ENCODE results near the gene FBXO47.
A peak's percentile ranks its signal among the peaks of the same experiment; 100 is the strongest.

FBXO47 gene

GRCh38 chr17:38926293-38927070 is 40.7 kb downstream of the FBXO47 start:
- Histone ChIP-seq H3K36me3 (ENCODE audit: control insufficient read depth, low read length) (no peaks in the 10 kb centered on the region), H3K27ac (ENCODE audit: low read depth, low read length) (no peak overlapping the region), H3K4me1 (ENCODE audit: control insufficient read depth, low read length) (peaks cover 30% of the 10 kb centered on the region), H4K20me1 (ENCODE audit: control insufficient read depth, insufficient read depth, low read depth, low read length) (no peaks in the 10 kb centered on the region), H3K4me2 (ENCODE audit: low read length) (peak overlapping the region; percentile 22; the same call in 1 of the 2 replicates), H3K79me2 (ENCODE audit: control insufficient read depth, low read length) (no peaks in the 10 kb centered on the region), H3K9me3 (ENCODE audit: control insufficient read depth, insufficient read depth, low read length) (no peaks in the 10 kb centered on the region), H3F3A (ENCODE audit: control insufficient read depth, insufficient read depth) (peaks cover 4% of the 10 kb centered on the region), H3K9me2 (replicated peaks; ENCODE audit: control insufficient read depth, low read length) (no peaks in the 10 kb centered on the region), H3K4me3 (ENCODE audit: low read length) (no peak overlapping the region), H3K27me3 (ENCODE audit: control insufficient read depth, low read length) (no peaks in the 10 kb centered on the region)
- TF ChIP-seq CTCF (IDR thresholded peaks at IDR 0.05; ENCODE audit: low read depth, low read length, poor library complexity, severe bottlenecking), result no peak
- no peak for TF ChIP-seq EZH2phosphoT487 (IDR thresholded peaks at IDR 0.05; ENCODE audit: borderline replicate concordance, low read length)

GRCh38 chr17:38925263-38925995 is 41.8 kb downstream of the FBXO47 start, which contains the start of gene LASP1NB:
TSS of gene LASP1NB (plus strand) at chr17:38925614.
- H3K27ac ChIP-seq (ENCODE audit: low read depth, low read length), result no peak within 1 kb of the TSS
- H3K4me3 ChIP-seq (ENCODE audit: low read length), result no peak within 1 kb of the TSS
- H3K4me2 ChIP-seq (ENCODE audit: low read length), result peak within 1 kb of the TSS; percentile 32
- peaks cover 4% of the 10 kb centered on the region for H3F3A ChIP-seq (ENCODE audit: control insufficient read depth, insufficient read depth)
- TF ChIP-seq EZH2phosphoT487 (IDR thresholded peaks at IDR 0.05; ENCODE audit: borderline replicate concordance, low read length) (no peak), CTCF (IDR thresholded peaks at IDR 0.05; ENCODE audit: low read depth, low read length, poor library complexity, severe bottlenecking) (no peak)
- H3K27me3 ChIP-seq (ENCODE audit: control insufficient read depth, low read length), result no peaks in the 10 kb centered on the region
- no peaks in the 10 kb centered on the region for H3K9me2 ChIP-seq (replicated peaks; ENCODE audit: control insufficient read depth, low read length)
- peaks cover 36% of the 10 kb centered on the region for H3K4me1 ChIP-seq (ENCODE audit: control insufficient read depth, low read length)
- H3K79me2 ChIP-seq (ENCODE audit: control insufficient read depth, low read length), result no peaks in the 10 kb centered on the region
- H3K36me3 ChIP-seq (ENCODE audit: control insufficient read depth, low read length), result no peaks in the 10 kb centered on the region
- no peaks in the 10 kb centered on the region for H4K20me1 ChIP-seq (ENCODE audit: control insufficient read depth, insufficient read depth, low read depth, low read length)
- no peaks in the 10 kb centered on the region for H3K9me3 ChIP-seq (ENCODE audit: control insufficient read depth, insufficient read depth, low read length)

GRCh38 chr17:38922538-38923297 is 44.5 kb downstream of the FBXO47 start:
- no peak overlapping the region for H3K4me2 ChIP-seq (ENCODE audit: low read length)
- H3K27ac ChIP-seq (ENCODE audit: low read depth, low read length), result no peak overlapping the region
- H3K4me1 ChIP-seq (ENCODE audit: control insufficient read depth, low read length), result peaks cover 36% of the 10 kb centered on the region

More at GRCh38 chr17:38922538-38923297, 44.5 kb downstream of the FBXO47 start:
- Histone ChIP-seq H3F3A (ENCODE audit: control insufficient read depth, insufficient read depth) (peaks cover 4% of the 10 kb centered on the region; the same call in 1 of the 2 replicates), H4K20me1 (ENCODE audit: control insufficient read depth, insufficient read depth, low read depth, low read length) (no peaks in the 10 kb centered on the region), H3K36me3 (ENCODE audit: control insufficient read depth, low read length) (peaks cover 13% of the 10 kb centered on the region), H3K4me3 (ENCODE audit: low read length) (no peak overlapping the region), H3K27me3 (ENCODE audit: control insufficient read depth, low read length) (no peaks in the 10 kb centered on the region), H3K9me2 (replicated peaks; ENCODE audit: control insufficient read depth, low read length) (no peaks in the 10 kb centered on the region), H3K79me2 (ENCODE audit: control insufficient read depth, low read length) (no peaks in the 10 kb centered on the region), H3K9me3 (ENCODE audit: control insufficient read depth, insufficient read depth, low read length) (no peaks in the 10 kb centered on the region)
- TF ChIP-seq EZH2phosphoT487 (IDR thresholded peaks at IDR 0.05; ENCODE audit: borderline replicate concordance, low read length) (no peak), CTCF (IDR thresholded peaks at IDR 0.05; ENCODE audit: low read depth, low read length, poor library complexity, severe bottlenecking) (no peak)
